K562 (cell line): ENCODE measurements around the gene DLL4. TPM values are rescaled to one million over a fixed set of nuclear protein-coding genes. Genes with fewer than 3 reads are reported as not detected.
A peak's percentile ranks its signal among the peaks of the same experiment; 100 is the strongest.

Experiments
- ATAC-seq: fragments of 200-7000 bp; cut with Tn5 transposase; 3 replicates; pipeline ENCODE4 v1.9.1; 2020; ENCODE audit warnings: moderate library complexity
- BruUV-seq: library from RNA; stranded (reverse); fragments of 400-500 nt; replicated peaks from 2 replicates; lab custom pipeline; 2021; lab: Mats Ljungman, UMichigan
- CTCF ChIA-PET: fragments of 300-600 bp; formaldehyde crosslinking; extraction: SDS; loops from one replicate; lab custom pipeline; 2021; ENCODE audit warnings: low intra/inter-chr PET ratio; lab: Yijun Ruan, JAX
- POLR2A ChIA-PET: fragments of 300-600, 350-650 bp; sonication (Branson Sonifier 250); formaldehyde crosslinking; extraction: SDS; loops from one replicate; lab custom pipeline; 2021; ENCODE audit warnings: antibody characterized with exemption, inconsistent platforms; lab: Yijun Ruan, JAX
- DNase-seq, 4 experiments: peaks; one replicate each; pipeline versions ENCODE4 v3.0.0 to v3.0.0-alpha.2; 2011 to 2018; ENCODE audit warnings: low spot score in 3 of 4, mixed read lengths in 3 of 4; ENCODE audit errors: extremely low read depth in 1 of 4
- FAIRE-seq: peaks from 2 replicates; lab custom pipeline; 2011; peaks lifted over from hg19 to GRCh38; lab: Jason Lieb, UNC
- H2AFZ ChIP-seq: 2 replicates; pipeline ENCODE4 v1.6.0; 2011; ENCODE audit warnings: low read depth, low read length, control low read depth, inconsistent platforms
- H3K27ac ChIP-seq: fragments of 200-600 bp; 3 replicates; pipeline ENCODE4 v1.8.0; 2011; ENCODE audit warnings: low read depth, mild to moderate bottlenecking, control low read depth, inconsistent platforms, low read length, moderate library complexity, mixed read lengths; ENCODE audit errors: extremely low read depth
- H3K27me3 ChIP-seq, 2 experiments: fragments of 300-600 bp in 1 of 2; 2 replicates in 1 of 2; 3 replicates in 1 of 2; pipeline versions ENCODE4 v1.6.0 to v1.8.0; 2011; ENCODE audit warnings: inconsistent platforms in 2 of 2, low read length in 2 of 2, mild to moderate bottlenecking in 1 of 2, mixed read lengths in 1 of 2, moderate library complexity in 1 of 2; ENCODE audit not compliant: control insufficient read depth in 2 of 2, insufficient read depth in 2 of 2
- H3K36me3 ChIP-seq: fragments of 300-600 bp; 3 replicates; pipeline ENCODE4 v1.8.0; 2011; ENCODE audit warnings: mild to moderate bottlenecking, low read length, inconsistent platforms; ENCODE audit not compliant: control insufficient read depth, insufficient read depth
- H3K4me1 ChIP-seq, 2 experiments: fragments of 200-600 bp in 1 of 2; replicated peaks in 1 of 2; 2 replicates in 1 of 2; 3 replicates in 1 of 2; pipeline versions ENCODE4 v1.5.1 to v1.8.0; 2011; ENCODE audit warnings: inconsistent platforms in 2 of 2, low read length in 2 of 2, mild to moderate bottlenecking in 1 of 2, mixed read lengths in 1 of 2, moderate library complexity in 1 of 2; ENCODE audit not compliant: control insufficient read depth in 2 of 2, insufficient read depth in 2 of 2
- H3K4me2 ChIP-seq: 2 replicates; pipeline ENCODE4 v1.6.1; 2011; ENCODE audit warnings: low read length, control low read depth, inconsistent platforms, mixed read lengths; ENCODE audit not compliant: insufficient read depth
- H3K4me3 ChIP-seq: fragments of 200-600 bp; sonication (generic), shearing (Covaris generic); 2 replicates; pipeline ENCODE4 v1.5.1; 2016; ENCODE audit warnings: control low read depth, inconsistent platforms
- H3K79me2 ChIP-seq: fragments of 200-600 bp; 3 replicates; pipeline ENCODE4 v1.8.0; 2011; ENCODE audit warnings: low read length, inconsistent platforms; ENCODE audit not compliant: control insufficient read depth, insufficient read depth
- H3K9ac ChIP-seq, 2 experiments: 2 replicates each; pipeline versions ENCODE4 v1.6.0 to v1.6.1; 2011; ENCODE audit warnings: low read depth in 2 of 2, low read length in 2 of 2, control low read depth in 1 of 2, inconsistent platforms in 1 of 2, mild to moderate bottlenecking in 1 of 2, mixed read lengths in 1 of 2; ENCODE audit not compliant: insufficient read depth in 1 of 2
- H3K9me1 ChIP-seq: one replicate; pipeline ENCODE4 v1.6.0; 2011; ENCODE audit warnings: inconsistent platforms, mild to moderate bottlenecking, low read length, moderate library complexity; ENCODE audit not compliant: control insufficient read depth, insufficient read depth
- H3K9me3 ChIP-seq: replicated peaks from 2 replicates; pipeline ENCODE4 v1.5.1; 2011; ENCODE audit warnings: low read depth, low read length, inconsistent platforms; ENCODE audit not compliant: control insufficient read depth, insufficient read depth
- H4K20me1 ChIP-seq: replicated peaks from 2 replicates; pipeline ENCODE4 v1.6.1; 2011; ENCODE audit warnings: low read length, inconsistent platforms, mixed read lengths; ENCODE audit not compliant: control insufficient read depth, insufficient read depth
- ATF1 ChIP-seq, 2 experiments: fragments of 450-650 bp in 1 of 2; IDR thresholded peaks; 2 replicates each; pipeline ENCODE4 v1.6.1; 2016; ENCODE audit warnings: missing compliant biosample characterization in 1 of 2, missing genetic modification characterization in 1 of 2
- HNRNPK ChIP-seq: fragments of 200-400 bp; formaldehyde crosslinking; IDR thresholded peaks from one replicate; pipeline ENCODE4 v1.6.1; 2018; ENCODE audit warnings: mild to moderate bottlenecking, low read depth, low read length; ENCODE audit not compliant: poor library complexity, severe bottlenecking
- KDM2B ChIP-seq: fragments of 250-450 bp; sonication (Bioruptor Pico); IDR thresholded peaks from 2 replicates; pipeline ENCODE4 v1.8.0; 2021; ENCODE audit warnings: mild to moderate bottlenecking, moderate library complexity
- MEIS2 ChIP-seq: fragments of 450-650 bp; IDR thresholded peaks from 2 replicates; pipeline ENCODE4 v1.6.1; 2014; ENCODE audit warnings: mild to moderate bottlenecking; ENCODE audit not compliant: partially characterized antibody
- NFATC3 ChIP-seq: fragments of 450-650 bp; IDR thresholded peaks from 2 replicates; pipeline ENCODE4 v1.6.1; 2017; ENCODE audit warnings: mild to moderate bottlenecking
- POU5F1 ChIP-seq: fragments of 150-350 bp; IDR thresholded peaks from 2 replicates; pipeline ENCODE4 v1.6.1; 2014; ENCODE audit warnings: borderline replicate concordance, low read length, low read depth, mild to moderate bottlenecking; ENCODE audit not compliant: partially characterized antibody
- RBM25 ChIP-seq: fragments of 200-400 bp; formaldehyde crosslinking; IDR thresholded peaks from 2 replicates; pipeline ENCODE4 v1.6.1; 2018; ENCODE audit warnings: low read length, low read depth, moderate library complexity; ENCODE audit not compliant: severe bottlenecking
- SREBF1 ChIP-seq: fragments of 150-350 bp; IDR thresholded peaks from 2 replicates; pipeline ENCODE4 v1.6.1; 2014; ENCODE audit warnings: antibody characterized with exemption, low read depth, low read length, borderline replicate concordance
- TCF7L2 ChIP-seq: fragments of 150-350 bp; IDR thresholded peaks from 2 replicates; pipeline ENCODE4 v1.6.1; 2016; ENCODE audit warnings: low read depth, mild to moderate bottlenecking, low read length, moderate library complexity
- ZNF316 ChIP-seq: fragments of 450-650 bp; IDR thresholded peaks from 2 replicates; pipeline ENCODE4 v1.6.1; 2016
- ZNF644 ChIP-seq: fragments of 200-800 bp; sonication (Bioruptor generic); IDR thresholded peaks from 2 replicates; pipeline ENCODE4 v1.6.1; 2016; ENCODE audit warnings: low read depth, missing genetic modification characterization, missing compliant biosample characterization
- WGBS: fragments of 100-300 bp; shearing (Covaris generic); methylation state at CpG from one replicate; pipeline ENCODE4 v1.1.6; 2016; ENCODE audit warnings: low coverage, mixed read lengths; ENCODE audit not compliant: insufficient coverage; ENCODE audit errors: missing lambda C conversion rate; 5-methylcytosine and 5-hydroxymethylcytosine counted together
- in situ Hi-C: fragments of 300-500 bp; cut with MboI; formaldehyde crosslinking; loops from 4 replicates; pipeline ENCODE4 v1.15.0; 2018; ENCODE audit warnings: inconsistent platforms, mixed read lengths
- intact Hi-C: fragments of 100-400 bp; cut with micrococcal nuclease; formaldehyde crosslinking; loops from 2 replicates; pipeline ENCODE4 v1.14.2; 2022
- polyA plus RNA-seq, 8 experiments: library from polyadenylated mRNA; depleted of rRNA in 4 of 8; stranded (reverse) in 5 of 8; unstranded in 3 of 8; fragments of >200 nt; fragmentation: Nextera tagmentation in 2 of 8; fragmentation: Illumina TruSeq in 1 of 8; extraction: Ambion mirVana in 2 of 8; extraction: Trizol in 1 of 8; gene quantifications; 2 replicates each; pipeline versions ENCODE4 v1.2.1 to v1.2.3, GENCODE V29; 2011 to 2014; ENCODE audit warnings: inconsistent platforms in 1 of 8, missing spikeins in 1 of 8
- total RNA-seq, 7 experiments: library from RNA; depleted of rRNA in 6 of 7; stranded (reverse); fragments of >200 nt in 6 of 7; fragmentation: Illumina TruSeq in 2 of 7; extraction: Trizol in 2 of 7; gene quantifications; 2 replicates each; pipeline versions ENCODE4 v1.2.1 to v1.2.3, GENCODE V29; 2011 to 2021; ENCODE audit warnings: low replicate concordance in 1 of 7
- TF ChIP-seq, protein P1 (sequence below): fragments of 450-650 bp; IDR thresholded peaks from 2 replicates; pipeline ENCODE4 v1.6.1; 2018; ENCODE audit warnings: mild to moderate bottlenecking, low read depth; ENCODE audit not compliant: partially characterized antibody
- TF ChIP-seq, protein P2 (sequence below): fragments of 450-650 bp; IDR thresholded peaks from 2 replicates; pipeline ENCODE4 v1.6.1; 2017; ENCODE audit warnings: mild to moderate bottlenecking, moderate library complexity
- TF ChIP-seq, protein P3 (sequence below): fragments of 450-650 bp; IDR thresholded peaks from 2 replicates; pipeline ENCODE4 v1.6.1; 2016; ENCODE audit warnings: low read depth, mild to moderate bottlenecking, moderate library complexity

The DLL4 gene
- total and polyA plus RNA-seq, 9 of the 15 experiments (the other 6 are each of a cell fraction or from before 2014, with no cell fraction given) = 0.04 to 1.1 (median 0.41) TPM; not detected in 1

DNA sequence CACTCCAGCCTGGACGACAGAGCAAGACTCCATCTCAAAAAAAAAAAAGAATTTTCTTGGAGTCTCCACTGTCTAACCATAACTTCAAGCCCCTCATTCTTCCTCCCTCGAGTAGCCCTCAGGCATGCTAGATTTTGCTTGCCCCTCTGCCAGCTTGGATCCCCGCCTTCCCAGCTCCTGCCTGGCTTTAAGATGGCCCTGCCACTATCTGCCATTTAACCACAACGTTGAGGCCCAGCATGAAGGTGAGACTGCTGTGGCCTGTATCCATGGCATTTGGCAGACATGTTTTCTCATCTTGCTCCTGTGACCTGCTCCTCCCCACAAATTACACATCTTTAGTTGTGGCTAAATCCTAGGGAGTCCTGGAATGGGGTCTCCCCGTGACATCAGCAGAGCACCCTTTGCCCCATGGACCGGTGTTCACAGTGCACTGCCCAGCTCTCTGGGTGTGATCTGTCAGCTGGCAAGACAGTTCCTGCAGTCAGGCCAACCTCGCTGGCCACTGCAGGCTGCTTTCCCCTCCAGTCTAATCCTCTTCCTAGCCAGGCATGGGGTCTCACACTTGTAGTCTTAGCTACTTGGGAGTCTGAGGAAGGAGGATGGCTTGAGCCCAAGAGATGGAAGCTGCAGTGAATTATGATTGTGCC, 24.5 kb upstream of the DLL4 start (continued):
- TF ChIP-seq, protein P1, sequence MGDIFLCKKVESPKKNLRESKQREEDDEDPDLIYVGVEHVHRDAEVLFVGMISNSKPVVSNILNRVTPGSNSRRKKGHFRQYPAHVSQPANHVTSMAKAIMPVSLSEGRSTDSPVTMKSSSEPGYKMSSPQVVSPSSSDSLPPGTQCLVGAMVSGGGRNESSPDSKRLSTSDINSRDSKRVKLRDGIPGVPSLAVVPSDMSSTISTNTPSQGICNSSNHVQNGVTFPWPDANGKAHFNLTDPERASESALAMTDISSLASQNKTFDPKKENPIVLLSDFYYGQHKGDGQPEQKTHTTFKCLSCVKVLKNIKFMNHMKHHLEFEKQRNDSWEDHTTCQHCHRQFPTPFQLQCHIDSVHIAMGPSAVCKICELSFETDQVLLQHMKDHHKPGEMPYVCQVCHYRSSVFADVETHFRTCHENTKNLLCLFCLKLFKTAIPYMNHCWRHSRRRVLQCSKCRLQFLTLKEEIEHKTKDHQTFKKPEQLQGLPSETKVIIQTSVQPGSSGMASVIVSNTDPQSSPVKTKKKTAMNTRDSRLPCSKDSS = no peak

DNA sequence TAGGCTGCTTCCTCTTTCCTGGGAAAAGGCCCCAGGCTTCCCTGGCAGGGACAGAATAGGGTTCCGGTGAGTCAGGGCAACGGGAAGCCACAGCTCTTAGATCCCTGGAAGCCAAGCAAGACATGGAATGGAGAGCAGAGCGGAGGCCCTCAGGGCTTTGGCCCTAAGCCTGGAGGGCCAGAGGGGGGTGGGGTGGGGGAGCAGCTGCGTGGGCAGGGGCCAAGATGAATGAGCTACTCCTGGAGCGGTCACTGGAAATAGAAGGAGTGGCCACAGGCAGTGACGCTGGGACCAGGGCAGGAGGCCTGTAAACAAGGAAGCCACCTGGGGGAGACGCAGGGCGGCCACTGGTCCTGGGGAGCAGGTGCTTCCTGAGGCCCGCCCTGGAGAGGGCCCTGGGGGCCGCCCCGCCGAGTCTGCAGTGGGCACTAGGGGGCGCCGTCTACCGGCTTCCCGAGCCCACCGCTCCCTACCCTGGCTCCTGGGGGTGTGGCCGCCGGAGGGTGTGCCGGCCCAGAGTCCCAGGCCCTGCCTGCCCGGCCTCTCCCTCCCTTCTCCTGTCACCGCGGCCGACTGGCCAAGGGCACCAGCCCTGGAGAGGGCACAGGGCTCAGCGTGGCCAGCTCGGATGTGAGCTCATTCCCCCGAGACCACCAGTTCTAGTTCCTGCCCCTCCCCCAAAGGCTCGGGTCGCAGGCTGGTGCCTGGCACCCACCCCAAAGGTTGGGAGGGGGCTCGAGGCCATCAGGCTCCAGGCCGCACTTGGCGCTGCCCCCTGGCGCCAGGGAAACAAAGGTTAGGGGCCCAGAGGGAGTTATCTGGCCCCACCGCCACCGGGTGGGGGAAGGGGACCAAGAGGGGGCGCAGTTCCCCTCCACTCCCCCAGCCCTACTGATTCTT, 22.8 kb upstream of the DLL4 start:
- H3K4me1 ChIP-seq = peaks cover 11 to 27% of the 10 kb centered on the region in 2 experiments; a peak in 4 of 5 replicates
- POLR2A ChIA-PET = interaction anchor here (1.0 kb wide), 1 partner anchor 113 kb away, joined by 4 read pairs; no protein-coding TSS in a partner anchor
- BruUV-seq = no TSS peak
- H4K20me1 ChIP-seq = peaks cover 23% of the 10 kb centered on the region; the same call in 1 of the 2 replicates
- no peaks in the 10 kb centered on the region for H3K9me1 ChIP-seq
- CTCF ChIA-PET = interaction anchor here (0.6 to 5.5 kb wide), 7 partner anchors 12 to 426 kb away, joined by 3 to 74 read pairs (median 3); partner anchors contain the start of genes OIP5 and VPS18
- H3K4me2 ChIP-seq = peak overlapping the region; percentile 76
- peak; percentile 90 to 96 (median 94) for DNase-seq
- H3K36me3 ChIP-seq = peaks cover 23% of the 10 kb centered on the region; the same call in 2 of the 3 replicates
- ATAC-seq = peak; percentile 99
- H3K4me3 ChIP-seq = peak overlapping the region; percentile 34
- peak overlapping the region; percentile 52; the same call in 2 of the 3 replicates for H3K27ac ChIP-seq
- peak overlapping the region; percentile 78 for H2AFZ ChIP-seq
- peak; percentile 44 for FAIRE-seq
- H3K9ac ChIP-seq = peak overlapping the region; percentile 38 to 92; a peak in 3 of 4 replicates
- H3K27me3 ChIP-seq = no peaks in the 10 kb centered on the region
- H3K79me2 ChIP-seq = no peaks in the 10 kb centered on the region
- 7% methylated on average over 25 of the region's 36 CpGs for WGBS
- intact Hi-C loops (loop anchor here (1.0 to 5.0 kb wide), 2 partner anchors 61 to 116 kb away; no protein-coding TSS in a partner anchor), in situ Hi-C loops (loop anchor here (5.0 kb wide), 1 partner anchor 116 kb away; no protein-coding TSS in a partner anchor)
- no peaks in the 10 kb centered on the region for H3K9me3 ChIP-seq
- TF ChIP-seq ZNF316 (peak; percentile 70), MEIS2 (no peak), ZNF644 (tag) (no peak), HNRNPK (no peak), POU5F1 (no peak), KDM2B (CRISPR knock-in tag) (no peak), NFATC3 (no peak), SREBF1 (no peak), ATF1 (CRISPR knock-in tag; IDR thresholded peaks at IDR 0.05) (no peak), ATF1 (tag; IDR thresholded peaks at IDR 0.05) (peak; percentile 25; the same call in 1 of the 2 replicates), RBM25 (no peak), TCF7L2 (no peak)
- TF ChIP-seq, protein P2, sequence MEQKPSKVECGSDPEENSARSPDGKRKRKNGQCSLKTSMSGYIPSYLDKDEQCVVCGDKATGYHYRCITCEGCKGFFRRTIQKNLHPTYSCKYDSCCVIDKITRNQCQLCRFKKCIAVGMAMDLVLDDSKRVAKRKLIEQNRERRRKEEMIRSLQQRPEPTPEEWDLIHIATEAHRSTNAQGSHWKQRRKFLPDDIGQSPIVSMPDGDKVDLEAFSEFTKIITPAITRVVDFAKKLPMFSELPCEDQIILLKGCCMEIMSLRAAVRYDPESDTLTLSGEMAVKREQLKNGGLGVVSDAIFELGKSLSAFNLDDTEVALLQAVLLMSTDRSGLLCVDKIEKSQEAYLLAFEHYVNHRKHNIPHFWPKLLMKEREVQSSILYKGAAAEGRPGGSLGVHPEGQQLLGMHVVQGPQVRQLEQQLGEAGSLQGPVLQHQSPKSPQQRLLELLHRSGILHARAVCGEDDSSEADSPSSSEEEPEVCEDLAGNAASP = no peak
- TF ChIP-seq, protein P3, sequence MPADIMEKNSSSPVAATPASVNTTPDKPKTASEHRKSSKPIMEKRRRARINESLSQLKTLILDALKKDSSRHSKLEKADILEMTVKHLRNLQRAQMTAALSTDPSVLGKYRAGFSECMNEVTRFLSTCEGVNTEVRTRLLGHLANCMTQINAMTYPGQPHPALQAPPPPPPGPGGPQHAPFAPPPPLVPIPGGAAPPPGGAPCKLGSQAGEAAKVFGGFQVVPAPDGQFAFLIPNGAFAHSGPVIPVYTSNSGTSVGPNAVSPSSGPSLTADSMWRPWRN = no peak
